ENCODE measurements around the gene FLG2. TPM values are rescaled to one million over a fixed set of nuclear protein-coding genes. Genes with fewer than 3 reads are reported as not detected.

FLG2 gene
- total RNA-seq, result not detected

- H3K27me3 ChIP-seq, result no peaks in the 10 kb centered on the region
- no peaks in the 10 kb centered on the region for H3K36me3 ChIP-seq
- no peak within 1 kb of the TSS for H3K4me3 ChIP-seq (replicated peaks in 1 of 3)
- TF ChIP-seq CTCF (IDR thresholded peaks at IDR 0.05), result no peak
- TF ChIP-seq POLR2A (IDR thresholded peaks at IDR 0.05), result no peak
- H3K27ac ChIP-seq, result no peak within 1 kb of the TSS
- WGBS, 2 donors, result 86 to 91% methylated on average over 2 of the region's 2 CpGs
- no peaks in the 10 kb centered on the region for H3K4me1 ChIP-seq
- no peak for DNase-seq
- intact Hi-C loops (cut with DNase I), result no loop called here
- no peaks in the 10 kb centered on the region for H3K9me3 ChIP-seq
Measured at GRCh38 chr1:152359906-152360305, at the start of gene FLG2. Gene FLG2 (minus strand): TSS chr1:152360006. CDS start chr1:152358884, 1,122 bp downstream.

GRCh38 chr1:152408664-152409063, 48.9 kb upstream of the FLG2 start:
- intact Hi-C loops (cut with DNase I), result no loop called here
- H3K27me3 ChIP-seq, result no peaks in the 10 kb centered on the region
- no peak for DNase-seq

DNA sequence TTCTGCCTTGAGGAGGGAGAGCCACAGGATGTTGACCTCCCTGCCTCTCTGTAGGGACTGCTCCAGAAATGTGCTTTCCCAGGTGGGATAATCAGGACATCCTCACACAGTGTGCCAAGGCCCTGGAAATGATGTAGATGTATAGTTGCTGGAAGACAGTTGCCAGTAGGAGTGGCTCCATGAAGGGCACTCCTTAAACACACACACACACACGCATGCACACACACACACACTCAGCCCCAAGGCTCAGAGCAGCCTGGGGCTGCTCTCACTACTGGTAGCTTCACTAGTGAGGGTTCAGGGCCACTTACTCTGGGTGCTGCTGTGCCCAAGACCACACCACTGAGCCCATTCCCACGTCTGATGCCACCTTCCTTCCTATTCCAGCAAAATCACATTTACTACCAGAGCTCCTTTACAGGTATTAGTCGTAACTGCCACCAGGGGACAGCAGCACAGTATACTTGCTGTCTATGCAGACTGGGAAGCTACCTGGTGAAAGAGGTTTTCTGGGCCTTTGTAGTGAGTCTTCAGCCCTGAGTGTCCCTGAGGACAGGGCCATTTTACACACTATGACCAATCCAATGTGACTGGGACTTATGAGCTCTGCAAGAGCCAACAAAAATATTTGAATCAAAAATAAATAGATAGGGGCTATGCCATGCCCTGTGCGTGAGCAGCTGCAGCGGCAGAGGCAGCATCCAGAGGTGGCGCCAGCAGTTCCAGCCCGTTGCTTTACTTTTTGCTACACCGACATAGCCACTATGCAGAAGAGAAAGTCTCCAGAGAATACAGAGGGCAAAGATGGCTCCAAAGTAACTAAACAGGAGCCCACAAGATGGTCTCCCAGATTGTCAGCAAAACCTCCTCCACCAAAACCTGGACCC, 39.2 kb upstream of the FLG2 start:
- TF ChIP-seq CTCF (IDR thresholded peaks at IDR 0.05), result peak in 4 of 6 experiments; percentile 35 to 60 (median 52)
- TF ChIP-seq POLR2A (IDR thresholded peaks at IDR 0.05), result no peak
- H3K4me3 ChIP-seq (replicated peaks in 1 of 3), result no peak overlapping the region
- WGBS, 2 donors, result 37 to 51% methylated on average over 8 of the region's 8 CpGs
- intact Hi-C loops (cut with DNase I), result no loop called here
- H3K36me3 ChIP-seq, result no peaks in the 10 kb centered on the region
- peak; percentile 44 to 57 for DNase-seq
- no peaks in the 10 kb centered on the region for H3K27me3 ChIP-seq
- H3K4me1 ChIP-seq, result no peaks in the 10 kb centered on the region
- H3K9me3 ChIP-seq, result no peaks in the 10 kb centered on the region
- H3K27ac ChIP-seq, result no peak overlapping the region

More at GRCh38 chr1:152408664-152409063, 48.9 kb upstream of the FLG2 start:
- Histone ChIP-seq H3K4me1 (peaks cover 0 to 11% of the 10 kb centered on the region in 2 donors), H3K9me3 (no peaks in the 10 kb centered on the region), H3K36me3 (no peaks in the 10 kb centered on the region), H3K4me3 (replicated peaks in 1 of 3) (no peak overlapping the region), H3K27ac (no peak overlapping the region)
- TF ChIP-seq POLR2A (IDR thresholded peaks at IDR 0.05), result no peak
- TF ChIP-seq CTCF (IDR thresholded peaks at IDR 0.05), result no peak
- WGBS, 2 donors, result 96 to 99% methylated on average over 4 of the region's 4 CpGs

DNA sequence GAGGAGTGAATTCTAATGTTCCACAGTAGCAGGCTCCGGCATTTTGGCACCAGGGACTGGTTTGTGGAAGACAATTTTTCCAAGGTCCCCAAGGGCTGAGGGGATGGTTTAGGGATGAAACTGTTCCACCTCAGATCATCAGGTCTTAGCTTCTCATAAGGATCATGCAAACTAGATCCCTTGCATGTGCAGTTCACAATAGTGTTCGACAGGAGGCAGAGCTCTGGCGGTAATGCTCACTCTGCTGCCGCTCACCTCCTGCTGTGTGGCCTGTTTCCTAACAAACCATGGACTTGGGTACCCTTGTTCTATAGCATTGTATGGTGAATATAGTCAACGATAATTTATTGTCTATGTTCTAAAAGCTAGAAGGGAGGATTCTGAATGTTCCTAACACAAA, 37.7 kb upstream of the FLG2 start:
- no peak for DNase-seq
- WGBS, 2 donors, result 83 to 86% methylated on average over 5 of the region's 5 CpGs
- no peaks in the 10 kb centered on the region for H3K9me3 ChIP-seq
- no peak for TF ChIP-seq POLR2A (IDR thresholded peaks at IDR 0.05)
- TF ChIP-seq CTCF (IDR thresholded peaks at IDR 0.05), result no peak
- no peaks in the 10 kb centered on the region for H3K36me3 ChIP-seq
- H3K27me3 ChIP-seq, result no peaks in the 10 kb centered on the region
- intact Hi-C loops (cut with DNase I), result no loop called here
- no peak overlapping the region for H3K4me3 ChIP-seq (replicated peaks in 1 of 3)
- no peak overlapping the region for H3K27ac ChIP-seq
- H3K4me1 ChIP-seq, result no peaks in the 10 kb centered on the region

DNA sequence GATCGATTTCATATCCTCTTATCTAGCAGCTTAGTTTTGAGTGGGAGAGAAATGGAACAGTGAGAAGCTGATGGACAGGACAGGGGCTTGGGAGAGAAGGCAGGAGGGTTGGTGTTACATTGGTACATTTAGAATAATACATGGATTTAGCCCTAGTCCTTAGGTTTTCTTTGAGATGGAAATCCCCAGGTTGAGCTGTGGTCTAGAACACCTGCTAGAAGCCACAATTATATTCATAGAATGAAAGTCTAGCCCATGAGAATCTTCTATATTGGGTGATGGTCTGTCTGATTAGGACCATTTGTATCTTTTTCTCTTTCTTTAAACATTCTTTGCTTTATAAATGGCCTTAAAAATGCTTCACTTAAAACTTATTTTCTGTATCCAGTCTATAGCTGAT, 34.3 kb upstream of the FLG2 start:
- Histone ChIP-seq H3K4me1 (no peaks in the 10 kb centered on the region), H3K27me3 (no peaks in the 10 kb centered on the region), H3K36me3 (no peaks in the 10 kb centered on the region), H3K27ac (no peak overlapping the region), H3K4me3 (replicated peaks in 1 of 3) (no peak overlapping the region), H3K9me3 (no peaks in the 10 kb centered on the region)
- WGBS, 2 donors, result 73% methylated on average over 1 of the region's 1 CpG
- intact Hi-C loops (cut with DNase I), result no loop called here
- no peak for DNase-seq
- no peak for TF ChIP-seq POLR2A (IDR thresholded peaks at IDR 0.05)
- TF ChIP-seq CTCF (IDR thresholded peaks at IDR 0.05), result no peak

All from thyroid gland (tissue), 4 donors.